ENCODE measurements around the gene NRL.

NRL gene

DNA sequence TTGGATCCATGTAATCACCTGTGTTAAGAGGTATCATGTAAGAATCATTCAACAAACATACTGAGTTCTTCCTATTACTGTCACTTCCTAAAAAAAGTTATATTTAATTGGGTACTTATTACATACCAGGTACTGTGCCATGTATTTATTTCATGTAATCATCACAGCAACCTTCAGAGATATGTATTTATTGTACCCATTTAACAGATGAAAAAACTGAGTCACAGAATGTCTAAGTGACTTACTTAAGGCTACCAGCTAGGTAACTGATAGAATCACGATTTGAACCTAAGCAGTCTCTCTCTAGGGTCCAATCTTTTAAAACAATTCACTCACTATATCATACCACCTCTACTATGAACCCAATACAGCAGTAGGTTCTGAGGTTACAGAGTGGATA is 29.7 kb upstream of the NRL start:
- no peak for DNase-seq (ENCODE audit: low read depth in 2 of 2)

DNA sequence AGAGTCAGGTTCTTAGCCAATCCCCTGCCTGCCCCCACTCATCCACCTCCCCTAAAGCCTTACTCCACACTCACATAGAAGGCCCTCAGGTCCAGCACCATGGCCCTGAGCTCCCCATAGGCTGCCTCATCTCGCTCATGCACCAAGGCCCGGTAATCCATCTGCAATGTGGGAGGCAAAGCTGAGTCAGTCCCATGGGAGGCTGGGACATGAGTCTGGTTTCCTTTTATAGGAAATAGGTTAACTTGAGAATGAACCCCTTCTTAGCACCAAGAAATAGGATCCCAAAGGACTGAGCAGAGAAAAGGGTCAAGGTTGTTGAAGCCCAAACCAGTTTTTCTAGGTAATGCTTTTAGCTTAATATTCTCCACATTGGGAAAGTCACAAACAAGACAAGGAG is 28.8 kb upstream of the NRL start:
- DNase-seq (ENCODE audit: low read depth in 2 of 2): no peak

- DNase-seq (ENCODE audit: low read depth in 2 of 2): peak; percentile 99 to 100
Observed at GRCh38 chr14:24141097-24141880, 26.5 kb upstream of the NRL start, which contains the start of gene EMC9. Gene EMC9 (minus strand): TSS chr14:24141591. CDS start chr14:24141304, 287 bp downstream.

DNA sequence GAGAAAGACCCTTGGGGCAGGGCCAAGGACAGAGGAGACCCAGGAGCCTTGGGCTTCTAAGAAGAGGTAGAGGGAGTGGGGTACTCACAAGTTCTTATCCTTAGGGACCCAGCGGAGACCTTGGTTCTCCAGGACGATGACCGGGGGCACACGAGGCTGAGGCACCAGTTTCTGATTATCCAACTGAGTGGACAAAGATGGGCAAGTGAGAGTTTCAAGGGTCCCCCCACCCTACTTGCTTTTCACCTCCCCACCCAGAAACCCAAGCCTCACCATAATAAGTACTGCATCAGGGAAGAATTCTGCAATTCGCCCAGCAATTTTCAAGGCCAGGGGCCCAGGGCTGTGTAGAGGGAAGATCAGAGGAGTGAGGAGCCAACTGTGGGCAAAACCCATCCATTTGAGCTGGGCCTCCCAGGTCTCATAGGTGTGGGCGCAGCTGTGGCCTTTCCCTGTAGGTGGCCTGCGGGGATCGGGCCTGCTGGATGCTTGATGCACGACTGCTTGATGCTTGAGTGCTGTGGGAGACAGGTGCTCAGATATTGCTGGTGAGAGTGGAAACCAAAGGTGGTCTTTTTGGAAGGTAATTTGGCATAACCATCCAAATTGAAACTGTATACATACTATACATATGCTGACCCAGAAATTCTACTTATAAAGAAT is 24.7 kb upstream of the NRL start:
- no peak for DNase-seq (ENCODE audit: low read depth in 2 of 2)

- no peak for DNase-seq (ENCODE audit: low read depth in 2 of 2)
Observed at GRCh38 chr14:24138396-24139271, 23.9 kb upstream of the NRL start.

DNA sequence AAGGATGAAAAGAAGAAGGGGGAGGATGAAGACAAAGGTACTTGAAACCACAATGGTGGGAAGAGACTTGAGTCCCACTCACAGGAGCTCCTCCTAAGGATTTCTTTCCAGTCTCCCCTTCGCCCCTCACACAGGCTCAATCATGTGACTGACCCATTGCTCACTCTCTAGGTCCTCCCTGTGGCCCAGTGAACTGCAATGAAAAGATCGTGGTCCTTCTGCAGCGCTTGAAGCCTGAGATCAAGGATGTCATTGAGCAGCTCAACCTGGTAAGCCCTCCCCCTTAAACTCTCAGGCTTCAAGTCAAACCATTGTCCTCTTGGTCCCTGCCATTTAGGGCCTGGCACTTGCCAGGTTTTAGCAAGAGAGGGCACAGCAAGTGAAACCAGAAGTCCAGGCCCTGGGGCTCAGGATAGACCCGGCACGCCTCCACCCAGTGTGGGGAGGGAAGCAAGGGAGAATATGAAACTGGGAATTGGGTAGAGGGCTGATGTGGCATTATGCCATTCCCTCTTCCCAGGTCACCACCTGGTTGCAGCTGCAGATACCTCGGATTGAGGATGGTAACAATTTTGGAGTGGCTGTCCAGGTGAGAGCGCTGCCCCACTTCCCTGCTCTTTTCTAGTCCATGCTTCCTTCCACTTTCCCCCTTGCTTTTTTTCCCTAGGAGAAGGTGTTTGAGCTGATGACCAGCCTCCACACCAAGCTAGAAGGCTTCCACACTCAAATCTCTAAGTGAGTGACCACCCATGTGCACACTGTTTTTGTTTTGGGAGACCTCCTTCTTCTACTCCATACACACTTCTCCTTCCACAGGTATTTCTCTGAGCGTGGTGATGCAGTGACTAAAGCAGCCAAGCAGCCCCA is 23.0 kb upstream of the NRL start:
- DNase-seq (ENCODE audit: low read depth in 2 of 2): no peak

GRCh38 chr14:24136684-24137528 is 22.2 kb upstream of the NRL start:
- no peak for DNase-seq (ENCODE audit: low read depth in 2 of 2)

DNA sequence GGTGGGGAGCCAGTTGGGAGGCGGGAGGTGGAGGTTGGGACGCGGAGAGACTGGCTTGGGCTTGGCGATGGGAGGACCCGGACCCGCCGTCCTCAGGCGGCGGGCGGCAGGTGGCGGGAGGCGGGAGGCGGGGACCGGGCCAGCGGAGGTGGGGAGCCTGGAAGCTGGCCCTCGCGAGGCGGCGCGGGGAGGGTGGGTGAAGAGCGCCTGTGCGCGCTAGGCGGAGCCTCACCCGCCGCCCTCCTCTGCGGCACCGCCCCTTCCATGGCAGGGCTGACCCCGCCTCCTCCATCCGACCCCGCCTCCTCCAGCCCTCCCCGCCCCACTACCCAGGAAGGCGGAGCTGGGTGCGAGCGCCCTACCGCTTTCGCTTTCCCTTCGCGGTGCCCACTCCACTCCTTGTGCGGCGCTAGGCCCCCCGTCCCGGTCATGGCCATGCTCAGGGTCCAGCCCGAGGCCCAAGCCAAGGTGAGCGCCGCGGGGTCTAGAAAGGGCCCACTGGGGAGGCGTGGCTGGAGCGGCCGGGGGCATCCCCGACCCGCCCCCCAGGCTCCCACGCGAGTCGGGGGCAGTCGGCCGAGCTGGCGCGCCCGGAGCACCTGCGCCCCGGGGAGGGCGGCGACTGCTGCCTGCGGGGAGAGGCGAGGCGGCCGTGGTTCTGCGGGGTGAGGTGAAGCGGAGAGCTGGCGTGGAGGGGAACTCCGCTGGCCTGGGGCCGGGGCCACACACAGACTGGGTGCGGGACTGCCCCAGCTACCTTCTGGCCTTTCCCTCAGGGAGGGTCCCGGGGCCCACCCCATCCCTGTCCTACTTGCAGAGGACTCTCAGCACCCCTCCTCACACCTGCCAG is 21.3 kb upstream of the NRL start, which contains the start of gene PSME1:
PSME1 (plus strand) TSS at position 361 of the 850 bp plus-strand sequence; CDS start at position 430, 69 bp downstream.
- peak; percentile 86 to 89 for DNase-seq (ENCODE audit: low read depth in 2 of 2)

DNA sequence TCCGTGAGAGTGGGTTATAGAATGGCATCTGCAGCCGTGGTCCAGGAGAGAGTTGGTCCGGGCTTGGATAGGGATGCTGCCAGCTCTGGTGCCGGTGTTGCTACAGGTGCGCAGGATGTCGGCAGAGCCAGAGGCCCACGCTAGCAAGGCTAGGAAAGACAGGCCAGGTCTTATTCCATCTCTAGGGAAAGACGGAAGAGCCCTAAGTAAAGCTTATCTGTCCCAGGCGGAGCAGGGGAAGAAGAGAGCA is 20.8 kb upstream of the NRL start:
- DNase-seq (ENCODE audit: low read depth in 2 of 2): no peak

DNA sequence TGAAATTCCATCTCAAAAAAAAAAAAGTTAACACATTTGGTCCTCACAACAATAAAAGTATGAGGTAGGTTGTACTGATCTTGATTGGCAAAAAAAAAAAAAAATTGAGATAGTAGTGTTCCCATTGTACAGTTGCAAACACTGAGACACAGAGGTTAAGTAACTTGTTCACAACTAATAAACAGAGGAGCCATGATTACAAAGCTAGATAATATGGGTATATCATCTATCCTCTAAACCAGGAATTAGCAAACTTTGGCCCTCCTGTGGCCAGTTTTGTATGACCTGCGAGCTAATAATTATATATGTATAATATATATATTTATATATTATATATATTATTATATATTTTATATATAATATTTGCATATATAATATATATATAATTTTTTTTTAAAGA is 19.0 kb upstream of the NRL start:
- DNase-seq (ENCODE audit: low read depth in 2 of 2): no peak

- no peak for DNase-seq (ENCODE audit: low read depth in 2 of 2)
Observed at GRCh38 chr14:24132976-24133375, 18.2 kb upstream of the NRL start.

- no peak for DNase-seq (ENCODE audit: low read depth in 2 of 2)
Observed at GRCh38 chr14:24132061-24132685, 17.4 kb upstream of the NRL start.

DNA sequence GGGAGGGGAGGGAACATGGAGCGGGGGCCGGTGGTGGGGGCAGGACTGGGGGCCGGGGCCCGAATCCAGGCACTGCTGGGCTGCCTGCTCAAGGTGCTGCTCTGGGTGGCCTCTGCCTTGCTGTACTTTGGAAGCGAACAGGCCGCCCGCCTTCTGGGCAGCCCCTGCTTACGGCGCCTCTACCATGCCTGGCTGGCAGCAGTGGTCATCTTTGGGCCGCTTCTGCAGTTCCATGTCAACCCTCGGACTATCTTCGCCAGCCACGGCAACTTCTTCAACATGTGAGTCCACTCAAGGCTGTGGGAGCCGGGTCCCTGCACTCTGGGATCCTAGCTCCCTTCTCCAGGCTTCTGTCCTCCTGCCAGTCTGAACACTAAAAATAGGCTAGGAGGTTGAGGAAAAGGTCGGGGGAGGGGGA is 16.8 kb upstream of the NRL start:
- DNase-seq (ENCODE audit: low read depth in 2 of 2): no peak

- no peak for DNase-seq (ENCODE audit: low read depth in 2 of 2)
Observed at GRCh38 chr14:24130717-24131548, 16.2 kb upstream of the NRL start.

- DNase-seq (ENCODE audit: low read depth in 2 of 2): no peak
Observed at GRCh38 chr14:24130380-24130716, 15.6 kb upstream of the NRL start, which contains the start of gene FITM1. Gene FITM1 (plus strand): TSS chr14:24130659. CDS start chr14:24131564, 905 bp downstream.

- no peak for DNase-seq (ENCODE audit: low read depth in 2 of 2)
Observed at GRCh38 chr14:24129410-24129998, 14.8 kb upstream of the NRL start.

- no peak for DNase-seq (ENCODE audit: low read depth in 2 of 2)
Observed at GRCh38 chr14:24127673-24128072, 12.9 kb upstream of the NRL start.

- DNase-seq (ENCODE audit: low read depth in 2 of 2): no peak
Observed at GRCh38 chr14:24126939-24127338, 12.2 kb upstream of the NRL start.

Data from stimulated activated CD8-positive, alpha-beta memory T cell treated with anti-CD3 and anti-CD28 coated beads, Interleukin-7, amount 100 ng/mL, for 4 hours (primary cell).